Renal cortex interstitium (tissue), 11 donors: Measurements from ENCODE around the gene DNAH7. TPM values are rescaled to one million over a fixed set of nuclear protein-coding genes. Genes with fewer than 3 reads are reported as not detected.

ENCODE experiments used
- DNase-seq, 11 donors: peaks; one replicate each; pipeline ENCODE4 v3.0.0-alpha.2; 2013; ENCODE audit warnings: low read depth in 9 of 11, low spot score in 4 of 11; ENCODE audit errors: extremely low read depth in 1 of 11
- polyA plus RNA-seq, 3 donors: library from polyadenylated mRNA; unstranded; fragments of 120-200 nt; gene quantifications; one replicate each; pipeline ENCODE4 v1.2.1, GENCODE V29; 2013; ENCODE audit not compliant: insufficient read length in 3 of 3

Gene DNAH7
- polyA plus RNA-seq, 3 donors, result 6.5 to 9.7 (median 8.9) TPM

DNA sequence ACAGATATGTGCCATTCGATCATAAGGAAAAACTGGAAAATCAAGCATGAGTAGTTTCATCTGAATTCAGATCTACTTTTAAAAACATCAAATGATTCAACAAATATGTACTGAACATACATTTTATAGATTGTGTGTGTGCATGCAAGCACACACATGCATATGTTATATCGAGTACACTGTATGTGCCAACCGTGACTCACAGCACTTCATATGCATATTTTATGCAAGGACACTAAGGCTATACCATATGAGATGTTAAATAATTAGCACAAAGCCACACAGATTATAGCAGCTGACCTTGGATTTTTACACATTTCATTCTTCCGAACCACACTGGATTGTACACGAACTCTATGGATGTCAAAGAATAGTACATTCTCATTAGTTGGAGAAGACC lies 161.2 kb downstream of the DNAH7 start:
- no peak for DNase-seq

DNA sequence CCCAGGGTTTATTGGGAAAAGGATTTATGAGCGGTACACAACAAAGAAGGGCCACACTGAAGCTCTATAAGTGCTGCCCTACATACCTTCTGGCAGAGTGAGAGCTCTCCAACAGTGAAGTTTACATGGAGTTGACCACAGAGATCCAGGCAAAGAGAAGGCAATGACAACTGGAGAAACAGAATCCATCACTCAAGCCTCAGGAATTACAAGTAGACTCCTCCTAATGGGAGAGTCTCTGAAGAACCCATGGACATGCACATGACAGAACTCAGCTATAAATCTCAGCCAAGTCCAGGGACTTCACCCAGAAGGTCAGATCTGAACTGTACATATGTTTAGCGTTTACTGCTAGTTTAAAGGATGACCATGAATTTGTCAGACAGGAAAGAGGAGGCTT lies 164.7 kb downstream of the DNAH7 start:
- no peak for DNase-seq

DNA sequence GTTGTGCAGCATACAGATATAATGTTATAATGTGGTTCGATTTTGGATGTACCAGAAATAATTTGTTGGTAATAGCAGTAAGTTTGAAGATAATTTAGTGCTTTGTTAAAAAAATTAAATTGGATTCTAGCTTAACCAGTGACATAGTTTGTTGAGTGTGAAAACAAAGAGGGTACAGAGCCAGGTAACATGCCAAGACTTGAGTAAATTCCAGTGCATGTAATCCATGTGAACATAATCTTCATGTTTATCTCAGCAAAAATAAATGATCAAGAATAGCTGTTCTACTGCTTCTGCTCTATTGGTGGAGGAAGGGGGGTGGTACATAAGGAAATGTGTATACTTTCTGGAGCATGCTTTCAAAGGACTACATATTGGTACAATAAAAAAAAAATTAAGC lies 165.8 kb downstream of the DNAH7 start:
- DNase-seq, result no peak

GRCh38 chr2:195899226-195899625 lies 169.4 kb downstream of the DNAH7 start:
- no peak for DNase-seq

- DNase-seq, result peak; percentile 19 to 79 (median 65)
Observed at GRCh38 chr2:195898505-195899191, 170.0 kb downstream of the DNAH7 start.

DNA sequence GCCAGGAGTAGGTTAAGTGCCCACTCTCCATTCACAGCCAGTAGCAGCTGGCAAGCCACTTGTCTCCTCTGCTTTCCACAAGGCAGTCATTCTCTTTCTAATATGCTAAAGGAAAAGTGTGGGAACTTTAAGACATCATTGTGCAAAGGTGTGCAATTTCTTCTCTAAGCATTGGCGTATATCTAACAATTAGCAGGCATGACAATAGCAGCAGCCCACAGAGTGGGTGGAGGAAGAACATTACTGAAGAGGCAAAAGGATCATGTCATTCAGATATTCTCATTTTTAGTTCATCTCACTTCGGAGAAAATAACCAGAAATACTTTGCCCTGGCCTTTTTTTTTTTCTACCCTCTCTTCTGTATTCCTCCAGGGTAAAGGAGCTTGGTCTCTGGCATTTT lies 177.6 kb downstream of the DNAH7 start:
- no peak for DNase-seq

GRCh38 chr2:195879153-195879552 lies 189.5 kb downstream of the DNAH7 start:
- no peak for DNase-seq

GRCh38 chr2:195871326-195871725 lies 197.3 kb downstream of the DNAH7 start:
- no peak for DNase-seq

DNA sequence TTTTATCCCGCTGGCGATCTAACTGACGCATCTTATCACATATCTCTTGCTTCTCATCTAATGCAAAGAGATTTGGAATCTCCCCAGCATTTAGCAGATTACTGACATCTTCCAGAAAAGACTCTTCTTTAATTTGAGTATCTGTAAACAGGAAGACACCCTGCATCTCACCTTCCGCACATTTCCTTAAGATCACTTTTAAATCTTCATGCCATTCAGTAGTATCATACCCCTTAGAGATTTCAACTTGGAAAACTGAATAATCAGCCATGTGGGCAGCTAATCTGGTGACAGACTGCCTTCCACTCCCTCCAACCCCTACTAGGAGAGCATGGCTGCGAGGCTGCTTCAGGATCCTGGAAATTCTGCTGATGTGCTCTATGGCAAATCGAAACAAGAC lies 204.3 kb downstream of the DNAH7 start:
- DNase-seq, result no peak

DNA sequence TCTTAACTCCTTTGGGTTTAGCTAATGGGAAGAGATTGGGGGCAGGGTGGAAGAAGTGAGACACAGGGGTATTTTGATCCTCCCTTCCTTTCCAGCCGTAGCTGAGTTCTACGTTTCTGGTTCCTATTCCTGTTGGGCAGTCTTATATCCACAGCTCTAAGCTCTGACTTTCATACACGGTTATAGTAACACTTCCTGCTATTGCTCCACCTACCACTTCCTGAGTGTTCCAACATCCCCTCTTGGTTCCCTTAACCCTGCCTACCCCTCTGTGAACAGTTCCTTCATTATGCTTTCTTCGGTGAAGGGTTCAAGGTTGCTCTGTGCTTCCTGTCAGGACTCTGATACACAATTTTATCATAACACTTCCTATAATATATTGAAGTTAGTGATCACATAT lies 205.1 kb downstream of the DNAH7 start:
- DNase-seq, result no peak

GRCh38 chr2:195863121-195863520 lies 205.5 kb downstream of the DNAH7 start:
- no peak for DNase-seq

GRCh38 chr2:195861821-195862220 lies 206.8 kb downstream of the DNAH7 start:
- no peak for DNase-seq

- no peak for DNase-seq
Observed at GRCh38 chr2:195859513-195859912, 209.1 kb downstream of the DNAH7 start.

- no peak for DNase-seq
Observed at GRCh38 chr2:195857132-195857531, 211.5 kb downstream of the DNAH7 start.

DNA sequence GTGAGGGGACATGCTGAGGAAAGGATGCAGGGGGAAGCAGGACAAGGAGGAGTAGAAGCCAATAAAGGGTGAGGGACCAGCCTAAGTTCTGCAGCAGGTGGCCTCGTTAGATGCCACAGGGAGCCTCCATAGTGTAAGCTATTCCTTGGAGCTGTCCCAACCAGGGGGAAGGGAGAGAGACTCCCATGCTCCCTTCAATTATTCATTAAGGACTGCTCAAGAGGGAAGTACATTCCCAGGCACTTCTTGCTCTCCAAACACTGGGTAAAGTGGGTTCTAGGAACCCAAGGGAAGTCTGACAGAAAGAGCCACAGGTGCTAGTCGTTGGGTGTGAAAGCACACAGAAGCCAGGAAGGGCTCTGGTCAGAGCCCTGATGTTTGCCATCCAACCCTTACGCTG lies 217.9 kb downstream of the DNAH7 start:
- DNase-seq, result no peak

- no peak for DNase-seq
Observed at GRCh38 chr2:195848119-195848899, 220.3 kb downstream of the DNAH7 start.

DNA sequence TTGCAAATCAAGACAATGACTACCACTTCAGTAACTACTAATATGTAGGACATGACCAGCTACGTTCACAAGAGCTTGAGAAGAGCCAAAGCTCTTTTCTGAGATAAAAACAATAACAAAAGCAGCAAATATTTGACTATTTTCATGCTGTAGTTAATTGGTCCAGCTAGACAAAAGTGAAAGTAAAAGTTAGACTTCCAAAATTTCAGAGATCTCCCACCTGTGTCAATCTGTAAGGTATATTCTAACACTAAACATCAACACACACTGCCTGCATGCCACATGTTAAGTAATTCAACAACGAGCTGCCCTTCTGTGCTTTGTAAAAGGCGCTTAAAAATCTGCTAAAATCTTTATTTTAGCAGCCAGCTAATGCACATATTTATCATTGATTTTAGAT lies 225.7 kb downstream of the DNAH7 start:
- DNase-seq, result no peak

DNA sequence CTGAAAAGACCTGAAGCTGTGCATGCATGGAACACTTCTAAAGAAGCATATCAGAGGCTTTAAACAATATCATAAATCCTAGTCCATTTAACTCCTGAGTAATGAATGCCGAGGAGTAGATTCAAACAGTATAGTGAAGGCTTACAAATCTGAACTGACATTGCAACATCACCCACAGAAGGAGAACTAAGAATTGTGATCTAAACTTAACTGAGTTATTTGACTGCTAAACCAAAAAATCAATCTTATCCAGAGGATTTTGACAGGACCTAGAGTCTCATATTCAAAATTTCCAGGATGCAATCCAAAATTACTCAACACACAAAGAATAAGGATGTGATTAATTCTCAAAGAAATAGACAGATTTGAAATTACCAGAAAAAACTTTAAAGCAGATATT lies 230.6 kb downstream of the DNAH7 start:
- no peak for DNase-seq

GRCh38 chr2:195836002-195836401 lies 232.6 kb downstream of the DNAH7 start:
- DNase-seq, result no peak

DNA sequence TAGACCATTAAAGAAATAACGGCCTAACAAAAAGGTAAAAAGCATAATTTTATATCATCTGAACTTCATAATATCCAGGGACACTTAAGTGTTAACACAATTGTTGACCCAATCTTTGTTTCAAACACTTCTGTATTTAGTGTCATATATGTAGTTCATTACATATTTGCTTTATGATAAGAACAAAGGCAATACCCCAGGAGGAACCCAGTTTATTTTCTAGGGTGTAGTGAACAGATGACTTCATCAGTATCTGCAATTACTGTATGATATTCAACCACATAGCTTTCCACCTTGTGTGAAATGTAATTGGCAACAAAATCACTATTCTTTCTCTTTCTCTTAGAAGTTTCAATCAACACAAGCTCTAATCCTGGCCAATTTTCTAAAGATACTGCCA lies 233.8 kb downstream of the DNAH7 start:
- DNase-seq, result no peak
